K562 (cell line): ENCODE measurements around the gene PLEKHG1. TPM values are rescaled to one million over a fixed set of nuclear protein-coding genes. Genes with fewer than 3 reads are reported as not detected.

Source experiments
- CREB3 ChIP-seq: fragments of 450-650 bp; conservative IDR thresholded peaks from 2 replicates; pipeline ENCODE4 v1.6.1; 2016; ENCODE audit warnings: missing genetic modification characterization, low read depth, mild to moderate bottlenecking, missing compliant biosample characterization, moderate library complexity
- CREB5 ChIP-seq: fragments of 250-450 bp; sonication (Bioruptor Pico); IDR thresholded peaks from 2 replicates; pipeline ENCODE4 v1.5.0; 2020; ENCODE audit warnings: mild to moderate bottlenecking
- HMGN3 ChIP-seq: IDR thresholded peaks from 2 replicates; pipeline ENCODE4 v1.6.1; 2011; ENCODE audit warnings: borderline replicate concordance, low read depth, mild to moderate bottlenecking, mixed read lengths, low read length; ENCODE audit not compliant: insufficient read length; ENCODE audit errors: extremely low read depth
- MGA ChIP-seq: fragments of 450-650 bp; IDR thresholded peaks from 2 replicates; pipeline ENCODE4 v1.6.1; 2016; ENCODE audit warnings: mild to moderate bottlenecking, moderate library complexity
- PHB ChIP-seq: fragments of 250-450 bp; sonication (Bioruptor Pico); IDR thresholded peaks from 2 replicates; pipeline ENCODE4 v1.5.0; 2021
- PPARD ChIP-seq: fragments of 250-450 bp; sonication (Bioruptor Pico); IDR thresholded peaks from 2 replicates; pipeline ENCODE4 v1.8.0; 2022; ENCODE audit warnings: inconsistent platforms, mild to moderate bottlenecking, moderate library complexity
- PTRF ChIP-seq: fragments of 450-650 bp; IDR thresholded peaks from 2 replicates; pipeline ENCODE4 v1.6.1; 2016; ENCODE audit warnings: mild to moderate bottlenecking, missing genetic modification characterization, missing compliant biosample characterization
- RHOXF2B ChIP-seq: fragments of 250-450 bp; sonication (Bioruptor Pico); conservative IDR thresholded peaks from 2 replicates; pipeline ENCODE4 v1.5.1; 2021
- ZBTB9 ChIP-seq: fragments of 450-650 bp; formaldehyde crosslinking; IDR thresholded peaks from 2 replicates; pipeline ENCODE4 v1.4.0; 2020; ENCODE audit warnings: mild to moderate bottlenecking, moderate library complexity
- ZC3H8 ChIP-seq: fragments of 450-650 bp; IDR thresholded peaks from 2 replicates; pipeline ENCODE4 v1.6.1; 2017
- ZNF143 ChIP-seq: sonication (generic); formaldehyde crosslinking; IDR thresholded peaks from 2 replicates; pipeline ENCODE4 v1.9.0; 2022; ENCODE audit warnings: mild to moderate bottlenecking, missing genetic modification reagents
- ZNF696 ChIP-seq: fragments of 250-450 bp; sonication (Bioruptor Pico); conservative IDR thresholded peaks from 2 replicates; pipeline ENCODE4 v1.4.0; 2020; ENCODE audit warnings: mild to moderate bottlenecking, moderate library complexity
- polyA plus RNA-seq, 8 experiments: library from polyadenylated mRNA; depleted of rRNA in 4 of 8; stranded (reverse) in 5 of 8; unstranded in 3 of 8; fragments of >200 nt; fragmentation: Nextera tagmentation in 2 of 8; fragmentation: Illumina TruSeq in 1 of 8; extraction: Ambion mirVana in 2 of 8; extraction: Trizol in 1 of 8; gene quantifications; 2 replicates each; pipeline versions ENCODE4 v1.2.1 to v1.2.3, GENCODE V29; 2011 to 2014; ENCODE audit warnings: inconsistent platforms in 1 of 8, missing spikeins in 1 of 8
- total RNA-seq, 7 experiments: library from RNA; depleted of rRNA in 6 of 7; stranded (reverse); fragments of >200 nt in 6 of 7; fragmentation: Illumina TruSeq in 2 of 7; extraction: Trizol in 2 of 7; gene quantifications; 2 replicates each; pipeline versions ENCODE4 v1.2.1 to v1.2.3, GENCODE V29; 2011 to 2021; ENCODE audit warnings: low replicate concordance in 1 of 7

Gene PLEKHG1
- total and polyA plus RNA-seq, 9 of the 15 experiments (the other 6 are each of a cell fraction or from before 2014, with no cell fraction given) = 0.03 to 0.16 (median 0.03) TPM; not detected in 6

- TF ChIP-seq MGA = no peak
- TF ChIP-seq PPARD = no peak
- TF ChIP-seq HMGN3 = no peak
- TF ChIP-seq CREB3 (tag) = no peak
- TF ChIP-seq CREB5 (CRISPR knock-in tag) = no peak
- TF ChIP-seq ZNF696 (CRISPR knock-in tag) = no peak
- TF ChIP-seq ZC3H8 = no peak
- no peak for TF ChIP-seq ZBTB9
- no peak for TF ChIP-seq ZNF143 (CRISPR knock-in tag)
- TF ChIP-seq PHB (CRISPR knock-in tag) = no peak
- TF ChIP-seq PTRF = no peak
- TF ChIP-seq RHOXF2B = no peak
Observed at GRCh38 chr6:150560004-150560883, 39.4 kb upstream of the PLEKHG1 start (continued).
